ENCODE data around the gene FOXC1. TPM values are rescaled to one million over a fixed set of nuclear protein-coding genes. Genes with fewer than 3 reads are reported as not detected.

FOXC1 gene
- total RNA-seq, 1 donor from 2014 or later, result 2.9 TPM

DNA sequence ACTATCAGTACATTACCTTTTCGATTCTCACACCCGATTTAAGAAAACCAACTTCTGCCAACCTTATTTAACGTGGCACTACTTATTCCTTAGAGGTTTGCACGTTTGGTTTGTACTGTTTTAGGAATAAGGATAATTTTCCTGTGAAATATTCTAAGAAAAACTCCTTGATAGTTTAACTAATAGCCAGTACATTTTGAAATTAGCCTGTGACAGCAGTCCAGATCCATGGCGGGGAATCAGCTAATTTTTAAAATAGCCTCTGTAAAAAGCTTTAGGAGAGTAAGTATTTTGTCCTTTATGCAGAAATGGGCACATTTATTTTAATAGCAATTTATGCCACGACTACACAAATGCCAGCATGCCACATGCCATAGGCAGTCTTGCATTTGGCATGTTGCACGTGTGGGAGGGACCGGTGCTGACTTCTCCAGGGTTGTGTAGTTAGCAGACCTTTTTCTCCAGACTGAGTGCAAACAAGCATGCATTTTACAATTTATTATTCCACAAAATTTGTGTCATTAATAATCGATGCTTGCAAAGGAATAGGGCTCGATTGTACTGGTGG lies 6.2 kb downstream of the FOXC1 start:
- Histone ChIP-seq H2AFZ (ENCODE audit: low read depth, low read length) (no peak overlapping the region), H3K4me1 (ENCODE audit: insufficient read depth, low read length) (peaks cover 12% of the 10 kb centered on the region), H3K27me3 (ENCODE audit: insufficient read depth, low read length) (peaks cover 39% of the 10 kb centered on the region), H3K27ac (ENCODE audit: low read depth, low read length) (no peak overlapping the region), H3K79me2 (ENCODE audit: insufficient read depth, low read length) (peaks cover 34% of the 10 kb centered on the region), H3K4me2 (ENCODE audit: low read length) (peak overlapping the region; percentile 84), H3K9ac (ENCODE audit: low read length) (peak overlapping the region; percentile 80), H3K9me3 (ENCODE audit: insufficient read depth, low read depth, low read length) (no peaks in the 10 kb centered on the region), H3K36me3 (ENCODE audit: insufficient read depth, low read length) (no peaks in the 10 kb centered on the region), H3K4me3 (ENCODE audit: insufficient read depth, low read depth, low read length) (no peak overlapping the region), H4K20me1 (ENCODE audit: insufficient read depth, low read length) (peaks cover 18% of the 10 kb centered on the region)
- TF ChIP-seq EZH2 (IDR thresholded peaks at IDR 0.05; ENCODE audit: insufficient read depth, low read length), result no peak
- no peak for TF ChIP-seq CTCF (IDR thresholded peaks at IDR 0.05; ENCODE audit: insufficient read depth, low read depth, low read length)
- peaks cover 8% of the 10 kb centered on the region for H3K9me3 Mint-ChIP-seq (ENCODE audit: unreplicated experiment)
- FAIRE-seq (no peak), DNase-seq (ENCODE audit: low read depth) (no peak)
- no peak overlapping the region for H3K4me3 Mint-ChIP-seq (ENCODE audit: unreplicated experiment)
- peaks cover 2% of the 10 kb centered on the region for H3K36me3 Mint-ChIP-seq (ENCODE audit: low read depth, unreplicated experiment)
- peaks cover 7% of the 10 kb centered on the region for H3K4me1 Mint-ChIP-seq (ENCODE audit: low read depth, unreplicated experiment)
- peaks cover 48% of the 10 kb centered on the region for H3K27me3 Mint-ChIP-seq (ENCODE audit: low read depth, unreplicated experiment)
- H3K27ac Mint-ChIP-seq (ENCODE audit: unreplicated experiment), result no peak overlapping the region

DNA sequence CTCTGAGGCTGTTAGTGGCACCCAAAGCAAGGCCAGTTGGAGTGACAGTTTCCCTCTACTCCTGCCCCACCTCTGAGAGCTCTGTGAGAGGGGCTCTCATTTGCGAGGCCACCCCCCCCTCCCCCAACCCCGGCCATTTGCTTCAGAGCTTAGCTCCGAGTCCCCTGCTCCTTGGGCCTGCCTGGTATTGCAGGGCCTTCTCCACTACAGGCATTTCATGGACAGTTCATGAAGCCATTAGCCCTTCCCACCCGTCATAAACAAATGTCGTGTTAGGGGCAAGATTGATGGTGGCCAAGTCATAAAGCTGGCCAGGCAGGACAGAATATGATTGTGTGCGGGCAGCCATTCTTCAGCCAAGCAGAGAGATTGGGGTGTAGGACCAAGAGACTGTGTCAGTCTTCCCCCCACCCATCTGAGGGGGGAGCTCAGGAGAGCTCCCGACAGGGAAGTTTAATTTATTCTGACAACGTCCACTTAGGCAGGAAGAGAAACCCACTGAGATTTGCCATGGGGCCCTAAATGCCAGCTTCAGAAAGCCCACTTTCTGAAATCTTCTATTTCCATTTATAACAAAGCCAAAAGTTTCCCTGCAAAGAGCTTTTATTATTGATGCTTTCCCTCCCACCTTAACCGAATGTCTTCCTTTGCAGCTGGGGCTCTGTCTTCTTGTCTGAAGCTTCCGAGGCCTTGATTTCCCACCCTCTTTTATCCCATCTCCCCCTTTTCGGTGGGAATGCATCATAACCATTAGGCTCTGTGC lies 7.2 kb downstream of the FOXC1 start:
- Mint-ChIP-seq H3K4me3 (ENCODE audit: unreplicated experiment) (no peak overlapping the region), H3K9me3 (ENCODE audit: unreplicated experiment) (peaks cover 11% of the 10 kb centered on the region), H3K36me3 (ENCODE audit: low read depth, unreplicated experiment) (peaks cover 4% of the 10 kb centered on the region), H3K27ac (ENCODE audit: unreplicated experiment) (no peak overlapping the region), H3K4me1 (ENCODE audit: low read depth, unreplicated experiment) (peaks cover 7% of the 10 kb centered on the region), H3K27me3 (ENCODE audit: low read depth, unreplicated experiment) (peaks cover 57% of the 10 kb centered on the region)
- H3K79me2 ChIP-seq (ENCODE audit: insufficient read depth, low read length), result peaks cover 30% of the 10 kb centered on the region
- no peak for DNase-seq (ENCODE audit: low read depth)
- no peaks in the 10 kb centered on the region for H3K9me3 ChIP-seq (ENCODE audit: insufficient read depth, low read depth, low read length)
- no peak overlapping the region for H3K9ac ChIP-seq (ENCODE audit: low read length)
- H3K4me3 ChIP-seq (ENCODE audit: insufficient read depth, low read depth, low read length), result no peak overlapping the region
- peaks cover 12% of the 10 kb centered on the region for H3K4me1 ChIP-seq (ENCODE audit: insufficient read depth, low read length)
- TF ChIP-seq EZH2 (IDR thresholded peaks at IDR 0.05; ENCODE audit: insufficient read depth, low read length) (no peak), CTCF (IDR thresholded peaks at IDR 0.05; ENCODE audit: insufficient read depth, low read depth, low read length) (no peak)
- H3K27me3 ChIP-seq (ENCODE audit: insufficient read depth, low read length), result peaks cover 45% of the 10 kb centered on the region
- H3K36me3 ChIP-seq (ENCODE audit: insufficient read depth, low read length), result no peaks in the 10 kb centered on the region
- H3K27ac ChIP-seq (ENCODE audit: low read depth, low read length), result no peak overlapping the region
- no peak overlapping the region for H3K4me2 ChIP-seq (ENCODE audit: low read length)
- H2AFZ ChIP-seq (ENCODE audit: low read depth, low read length), result no peak overlapping the region
- no peak for FAIRE-seq
- H4K20me1 ChIP-seq (ENCODE audit: insufficient read depth, low read length), result peaks cover 17% of the 10 kb centered on the region
